Gastrocnemius medialis (tissue), 4 donors: ENCODE measurements around the gene SCML1.

Source experiments
- CTCF ChIP-seq, 5 experiments: fragments of 450-650 bp in 3 of 5; fragments of 200-600 bp in 2 of 5; sonication (generic) in 2 of 5; IDR thresholded peaks in 4 of 5; conservative IDR thresholded peaks in 1 of 5; 1 replicate in 4 of 5; 2 replicates in 1 of 5; pipeline ENCODE4 v1.5.1; 2016 to 2019; ENCODE audit warnings: antibody characterized with exemption in 5 of 5, mild to moderate bottlenecking in 3 of 5, moderate library complexity in 3 of 5
- POLR2A ChIP-seq, 2 donors: fragments of 450-650 bp; IDR thresholded peaks; one replicate each; pipeline ENCODE4 v1.6.1; 2017; ENCODE audit warnings: antibody characterized with exemption in 2 of 2, mild to moderate bottlenecking in 2 of 2, moderate library complexity in 2 of 2

GRCh38 chrX:17779434-17779833, 42.1 kb downstream of the SCML1 start:
- no peak for TF ChIP-seq CTCF (IDR thresholded peaks at IDR 0.05 in 4 of 5, conservative IDR thresholded peaks at IDR 0.05 in 1 of 5)
- no peak for TF ChIP-seq POLR2A (IDR thresholded peaks at IDR 0.05)
